ENCODE measurements around the gene PPP1R3A.
"Not testable (repeated sequence)": the region's sequence is repeated elsewhere in the genome, so short reads cannot be mapped to it uniquely, and the experiment has no call there.

Gene PPP1R3A

GRCh38 chr7:113918946-113919345, at the start of gene PPP1R3A:
TSS of gene PPP1R3A (minus strand) at chr7:113919009. CDS start at chr7:113918996, 13 bp downstream.
- DNase-seq: no peak

GRCh38 chr7:113963356-113963755, 44.5 kb upstream of the PPP1R3A start:
- DNase-seq: no peak

GRCh38 chr7:113959910-113960309, 41.1 kb upstream of the PPP1R3A start:
- no peak for DNase-seq

GRCh38 chr7:113955157-113955556, 36.3 kb upstream of the PPP1R3A start:
- DNase-seq: no peak

GRCh38 chr7:113953553-113953952, 34.7 kb upstream of the PPP1R3A start:
- DNase-seq: no peak

GRCh38 chr7:113945018-113945938, 26.5 kb upstream of the PPP1R3A start:
- no peak for DNase-seq

- no peak for DNase-seq
Measured at GRCh38 chr7:113936982-113937381, 18.2 kb upstream of the PPP1R3A start.

- DNase-seq: no peak
Measured at GRCh38 chr7:113936535-113936934, 17.7 kb upstream of the PPP1R3A start.

GRCh38 chr7:113929389-113929788, 10.6 kb upstream of the PPP1R3A start:
- not testable (repeated sequence) for DNase-seq

GRCh38 chr7:113928112-113928511, 9.3 kb upstream of the PPP1R3A start:
- no peak for DNase-seq

- no peak for DNase-seq
Measured at GRCh38 chr7:113922049-113922448, 3.2 kb upstream of the PPP1R3A start.

GRCh38 chr7:113921363-113921762, 2.6 kb upstream of the PPP1R3A start:
- no peak for DNase-seq

- DNase-seq: no peak
Measured at GRCh38 chr7:113917840-113918239, 969 bp downstream of the PPP1R3A start.

- DNase-seq: no peak
Measured at GRCh38 chr7:113915956-113916355, 2.9 kb downstream of the PPP1R3A start.

- DNase-seq: no peak
Measured at GRCh38 chr7:113912876-113913275, 5.9 kb downstream of the PPP1R3A start.

- DNase-seq: no peak
Measured at GRCh38 chr7:113907617-113908016, 11.2 kb downstream of the PPP1R3A start.

- no peak for DNase-seq
Measured at GRCh38 chr7:113904521-113904920, 14.3 kb downstream of the PPP1R3A start.

GRCh38 chr7:113892818-113893217, 26.0 kb downstream of the PPP1R3A start:
- no peak for DNase-seq

- DNase-seq: no peak
Measured at GRCh38 chr7:113891828-113892227, 27.0 kb downstream of the PPP1R3A start.

GRCh38 chr7:113891031-113891350, 27.8 kb downstream of the PPP1R3A start:
- DNase-seq: no peak

- no peak for DNase-seq
Measured at GRCh38 chr7:113890331-113891030, 28.3 kb downstream of the PPP1R3A start.

GRCh38 chr7:113883096-113883495, 35.7 kb downstream of the PPP1R3A start:
- no peak for DNase-seq

- no peak for DNase-seq
Measured at GRCh38 chr7:113880559-113880958, 38.2 kb downstream of the PPP1R3A start.

- no peak for DNase-seq
Measured at GRCh38 chr7:113878394-113878992, 40.3 kb downstream of the PPP1R3A start.

Data from activated CD4-positive, CD25-positive, alpha-beta regulatory T cell treated with anti-CD3 and anti-CD28 coated beads, Interleukin-2, amount 50 U/mL, for 72 hours (primary cell).